ENCODE data around the gene ADISSP.

GRCh38 chr20:3731944-3732326, 35.6 kb downstream of the ADISSP start:
- TF ChIP-seq EZH2 (IDR thresholded peaks at IDR 0.05; ENCODE audit: borderline replicate concordance, low read depth, low read length, poor library complexity, severe bottlenecking) (no peak), CTCF (conservative IDR thresholded peaks at IDR 0.05; ENCODE audit: low read depth, low read length) (no peak)
